Fibroblast of lung (primary cell): Measurements from ENCODE around the gene HDAC4. TPM values are rescaled to one million over a fixed set of nuclear protein-coding genes. Genes with fewer than 3 reads are reported as not detected.
"Not testable (repeated sequence)": the region's sequence is repeated elsewhere in the genome, so short reads cannot be mapped to it uniquely, and the experiment has no call there.

Experiments used
- DNase-seq, 2 donors: peaks; one replicate each; pipeline versions ENCODE4 v3.0.0 to v3.0.0-alpha.2; 2010; ENCODE audit warnings: low read depth in 2 of 2
- H2AFZ ChIP-seq: 2 replicates; pipeline ENCODE4 v1.5.1; 2012; ENCODE audit warnings: low read length, control low read depth, inconsistent platforms
- H3K27ac ChIP-seq: 2 replicates; pipeline ENCODE4 v1.5.1; 2011; ENCODE audit warnings: low read length, control low read depth; ENCODE audit not compliant: insufficient read depth
- H3K27me3 ChIP-seq: 2 replicates; pipeline ENCODE4 v1.5.1; 2011; ENCODE audit warnings: mild to moderate bottlenecking, low read length; ENCODE audit not compliant: control insufficient read depth, insufficient read depth
- H3K36me3 ChIP-seq: 2 replicates; pipeline ENCODE4 v1.5.1; 2011; ENCODE audit warnings: low read length; ENCODE audit not compliant: control insufficient read depth, insufficient read depth
- H3K4me1 ChIP-seq: 2 replicates; pipeline ENCODE4 v1.5.1; 2011; ENCODE audit warnings: low read length; ENCODE audit not compliant: control insufficient read depth, insufficient read depth; ENCODE audit errors: extremely low read depth
- H3K4me2 ChIP-seq: 2 replicates; pipeline ENCODE4 v1.5.1; 2011; ENCODE audit warnings: low read length, control low read depth; ENCODE audit not compliant: insufficient read depth; ENCODE audit errors: extremely low read depth
- H3K4me3 ChIP-seq, 4 experiments: fragments of 200-600 bp in 1 of 4; sonication (generic) in 1 of 4; replicated peaks in 1 of 4; 2 replicates each; pipeline ENCODE4 v1.5.1; 2011 to 2016; ENCODE audit warnings: low read length in 4 of 4, low read depth in 3 of 4, mild to moderate bottlenecking in 3 of 4, control low read depth in 2 of 4, inconsistent platforms in 1 of 4, mixed read lengths in 1 of 4; ENCODE audit not compliant: insufficient read depth in 1 of 4; ENCODE audit errors: control extremely low read depth in 1 of 4
- H3K79me2 ChIP-seq: 2 replicates; pipeline ENCODE4 v1.5.1; 2012; ENCODE audit warnings: mild to moderate bottlenecking, low read length, inconsistent platforms; ENCODE audit not compliant: control insufficient read depth, insufficient read depth
- H3K9ac ChIP-seq: 2 replicates; pipeline ENCODE4 v1.5.1; 2011; ENCODE audit warnings: mild to moderate bottlenecking, low read length, control low read depth; ENCODE audit not compliant: insufficient read depth
- H3K9me3 ChIP-seq: 2 replicates; pipeline ENCODE4 v1.5.1; 2012; ENCODE audit warnings: low read depth, low read length; ENCODE audit not compliant: control insufficient read depth, insufficient read depth
- H4K20me1 ChIP-seq: 2 replicates; pipeline ENCODE4 v1.5.1; 2011; ENCODE audit warnings: low read length; ENCODE audit not compliant: control insufficient read depth, insufficient read depth; ENCODE audit errors: extremely low read depth
- CTCF ChIP-seq, 2 donors: IDR thresholded peaks in 1 of 2; conservative IDR thresholded peaks in 1 of 2; 1 replicate in 1 of 2; 2 replicates in 1 of 2; pipeline ENCODE4 v1.5.1; 2011 to 2012; ENCODE audit warnings: low read length in 2 of 2, control low read depth in 1 of 2, inconsistent platforms in 1 of 2, low read depth in 1 of 2, mild to moderate bottlenecking in 1 of 2
- EZH2 ChIP-seq: IDR thresholded peaks from 2 replicates; pipeline ENCODE4 v1.5.1; 2012; ENCODE audit warnings: low read length, control low read depth, mild to moderate bottlenecking; ENCODE audit errors: missing control alignments
- polyA plus RNA-seq, 2 donors: library from polyadenylated mRNA; depleted of rRNA in 1 of 2; stranded (reverse) in 1 of 2; unstranded in 1 of 2; fragments of >200 nt; gene quantifications; 2 replicates each; pipeline ENCODE4 v1.2.1, GENCODE V29; 2011 to 2012; ENCODE audit warnings: missing spikeins in 1 of 2
- total RNA-seq: library from RNA; depleted of rRNA; stranded (reverse); fragments of >200 nt; gene quantifications from 2 replicates; pipeline ENCODE4 v1.2.1, GENCODE V29; 2014

Gene HDAC4
- total and polyA plus RNA-seq, 2 donors (not counting 1 experiment from before 2014, with no cell fraction given) = 7.4 to 19.8 TPM

DNA sequence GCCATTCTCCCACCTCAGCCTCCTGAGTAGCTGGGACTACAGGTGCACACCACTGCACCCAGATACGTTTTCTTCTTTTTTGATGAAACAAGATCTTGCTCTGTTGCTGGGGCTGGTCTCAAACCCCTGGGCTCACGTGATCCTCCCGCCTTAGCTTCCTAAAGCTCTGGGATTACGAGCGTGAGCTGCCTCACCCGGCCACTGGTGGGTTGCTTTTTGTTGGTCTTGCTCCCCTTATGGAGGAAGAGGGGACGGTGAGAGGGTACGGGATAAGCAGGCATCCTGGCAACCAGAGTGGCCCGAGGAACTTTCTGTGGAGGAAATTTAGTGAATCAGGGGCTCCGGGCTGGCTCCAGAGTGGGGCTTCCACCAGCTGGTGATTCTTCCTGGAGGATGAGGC lies 222.3 kb downstream of the HDAC4 start:
- TF ChIP-seq EZH2 (no peak), CTCF (conservative IDR thresholded peaks at IDR 0.05 in 1 of 2, IDR thresholded peaks at IDR 0.05 in 1 of 2; ENCODE audit: low read depth in 1 of 2, low read length in 2 of 2) (no peak)
- no peak overlapping the region for H3K9ac ChIP-seq
- no peak overlapping the region for H3K4me3 ChIP-seq
- H3K36me3 ChIP-seq = no peaks in the 10 kb centered on the region
- H4K20me1 ChIP-seq = no peaks in the 10 kb centered on the region
- no peaks in the 10 kb centered on the region for H3K79me2 ChIP-seq
- no peak for DNase-seq
- no peak overlapping the region for H3K4me2 ChIP-seq
- no peak overlapping the region for H3K27ac ChIP-seq
- no peaks in the 10 kb centered on the region for H3K27me3 ChIP-seq
- H2AFZ ChIP-seq = no peak overlapping the region
- no peaks in the 10 kb centered on the region for H3K9me3 ChIP-seq
- no peaks in the 10 kb centered on the region for H3K4me1 ChIP-seq

- TF ChIP-seq CTCF (conservative IDR thresholded peaks at IDR 0.05 in 1 of 2, IDR thresholded peaks at IDR 0.05 in 1 of 2; ENCODE audit: low read depth in 1 of 2, low read length in 2 of 2) (no peak), EZH2 (no peak)
- H3K4me2 ChIP-seq = no peak overlapping the region
Measured at GRCh38 chr2:239177908-239178307, 222.9 kb downstream of the HDAC4 start.

DNA sequence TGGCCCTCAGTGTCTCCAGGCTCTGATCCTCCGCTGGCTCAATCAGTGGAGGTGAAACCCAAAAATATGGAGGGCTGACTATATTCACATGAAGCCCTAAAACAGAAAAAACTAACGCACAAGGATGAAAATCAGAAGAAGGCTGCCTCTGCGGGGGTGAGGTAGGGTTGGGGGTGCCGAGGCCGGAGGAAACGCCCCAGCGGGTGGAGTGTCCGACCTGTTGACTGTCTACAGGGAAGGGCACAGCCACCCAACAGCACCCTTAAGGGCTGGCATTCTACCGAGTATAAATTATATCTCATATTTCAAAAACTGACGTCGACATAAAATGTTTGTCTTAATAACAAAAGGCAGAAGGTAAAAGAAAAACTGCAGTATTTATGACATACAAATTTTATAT lies 223.5 kb downstream of the HDAC4 start:
- TF ChIP-seq CTCF (conservative IDR thresholded peaks at IDR 0.05 in 1 of 2, IDR thresholded peaks at IDR 0.05 in 1 of 2; ENCODE audit: low read depth in 1 of 2, low read length in 2 of 2) (no peak), EZH2 (no peak)
- Histone ChIP-seq H3K36me3 (no peaks in the 10 kb centered on the region), H3K27me3 (no peaks in the 10 kb centered on the region)

More at GRCh38 chr2:239177908-239178307, 222.9 kb downstream of the HDAC4 start:
- no peaks in the 10 kb centered on the region for H3K27me3 ChIP-seq
- H3K36me3 ChIP-seq = no peaks in the 10 kb centered on the region
- H3K4me3 ChIP-seq = no peak overlapping the region
- no peaks in the 10 kb centered on the region for H4K20me1 ChIP-seq
- H3K79me2 ChIP-seq = no peaks in the 10 kb centered on the region
- no peak overlapping the region for H2AFZ ChIP-seq
- DNase-seq = no peak
- no peak overlapping the region for H3K27ac ChIP-seq
- no peaks in the 10 kb centered on the region for H3K4me1 ChIP-seq
- no peaks in the 10 kb centered on the region for H3K9me3 ChIP-seq
- H3K9ac ChIP-seq = no peak overlapping the region

DNA sequence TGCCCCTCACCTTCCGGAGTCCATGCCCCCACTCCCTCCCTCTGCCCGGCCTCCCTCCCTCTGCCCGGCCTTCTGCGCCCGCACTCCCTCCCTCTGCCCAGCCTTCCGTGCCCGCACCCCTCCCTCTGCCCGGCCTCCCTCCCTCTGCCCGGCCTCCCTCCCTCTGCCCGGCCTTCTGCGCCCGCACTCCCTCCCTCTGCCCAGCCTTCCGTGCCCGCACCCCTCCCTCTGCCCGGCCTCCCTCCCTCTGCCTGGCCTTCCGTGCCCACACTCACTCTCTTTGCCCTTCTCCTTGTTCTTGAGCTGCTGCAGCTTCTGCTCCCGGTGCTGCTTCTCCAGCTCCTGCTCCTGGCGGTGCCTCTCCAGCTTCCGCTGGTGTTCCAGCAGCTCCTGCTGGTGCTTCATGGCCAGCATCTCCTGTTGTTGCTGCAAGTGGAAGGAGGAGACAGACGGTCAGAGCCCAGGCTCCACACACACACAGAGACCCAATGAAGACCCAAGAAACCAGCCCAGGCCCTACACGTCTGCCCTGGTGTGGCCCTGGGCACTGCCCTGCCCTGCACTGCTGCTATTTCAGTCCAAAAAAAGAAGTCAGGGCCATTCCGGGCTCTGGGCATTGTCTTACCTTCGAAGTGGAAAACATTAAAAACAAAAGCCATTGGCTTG lies 224.5 kb downstream of the HDAC4 start:
- H2AFZ ChIP-seq, H3K79me2 ChIP-seq, H3K4me1 ChIP-seq, H3K4me3 ChIP-seq, H3K27ac ChIP-seq, H4K20me1 ChIP-seq, DNase-seq, H3K36me3 ChIP-seq, H3K4me2 ChIP-seq, H3K27me3 ChIP-seq, H3K9ac ChIP-seq, H3K9me3 ChIP-seq: not testable (repeated sequence)

More for the DNA sequence above, 223.5 kb downstream of the HDAC4 start:
- no peak for DNase-seq
- Histone ChIP-seq H3K27ac (no peak overlapping the region), H2AFZ (no peak overlapping the region), H3K4me2 (no peak overlapping the region), H3K9ac (no peak overlapping the region), H3K4me3 (no peak overlapping the region), H3K4me1 (no peaks in the 10 kb centered on the region), H3K9me3 (no peaks in the 10 kb centered on the region), H4K20me1 (no peaks in the 10 kb centered on the region), H3K79me2 (no peaks in the 10 kb centered on the region)
